ENCODE results near the gene TNRC18.
"Not testable (repeated sequence)": the region's sequence is repeated elsewhere in the genome, so short reads cannot be mapped to it uniquely, and the experiment has no call there.

Gene TNRC18

DNA sequence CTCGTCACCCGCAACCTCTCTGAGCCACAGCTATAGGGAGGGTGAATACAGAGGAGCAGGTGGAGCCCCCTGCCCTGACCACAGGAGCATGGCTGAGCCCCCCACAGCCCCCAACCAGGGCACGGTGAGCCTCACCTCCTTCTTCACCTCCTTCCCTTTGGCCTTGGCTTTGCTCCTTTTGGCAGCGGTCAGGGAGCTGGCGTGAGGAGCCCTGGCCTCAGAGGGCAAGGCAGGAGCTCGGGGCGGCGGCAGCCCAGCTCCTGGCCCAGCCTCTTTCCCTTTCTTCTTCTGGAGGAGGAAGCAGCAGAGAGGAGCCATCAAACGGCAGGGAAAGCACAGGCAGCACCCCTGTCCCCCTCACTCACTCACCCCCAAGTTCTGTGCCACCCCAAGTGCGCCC lies 98.7 kb downstream of the TNRC18 start:
- Histone ChIP-seq H3K4me1 (no peaks in the 10 kb centered on the region; the same call in 1 of the 2 replicates), H3K27me3 (no peaks in the 10 kb centered on the region), H3K36me3 (no peaks in the 10 kb centered on the region), H3K4me3 (ENCODE audit: low read depth, low read length) (no peak overlapping the region), H3K9me3 (no peaks in the 10 kb centered on the region)
- no peak for DNase-seq
- TF ChIP-seq CTCF (IDR thresholded peaks at IDR 0.05; ENCODE audit: low read depth, low read length), result no peak

GRCh38 chr7:5323800-5324781 lies 99.5 kb downstream of the TNRC18 start:
- H3K4me1 ChIP-seq; H3K9me3 ChIP-seq; H3K4me3 ChIP-seq (ENCODE audit: low read depth, low read length); H3K36me3 ChIP-seq; H3K27me3 ChIP-seq; DNase-seq: not testable (repeated sequence)

DNA sequence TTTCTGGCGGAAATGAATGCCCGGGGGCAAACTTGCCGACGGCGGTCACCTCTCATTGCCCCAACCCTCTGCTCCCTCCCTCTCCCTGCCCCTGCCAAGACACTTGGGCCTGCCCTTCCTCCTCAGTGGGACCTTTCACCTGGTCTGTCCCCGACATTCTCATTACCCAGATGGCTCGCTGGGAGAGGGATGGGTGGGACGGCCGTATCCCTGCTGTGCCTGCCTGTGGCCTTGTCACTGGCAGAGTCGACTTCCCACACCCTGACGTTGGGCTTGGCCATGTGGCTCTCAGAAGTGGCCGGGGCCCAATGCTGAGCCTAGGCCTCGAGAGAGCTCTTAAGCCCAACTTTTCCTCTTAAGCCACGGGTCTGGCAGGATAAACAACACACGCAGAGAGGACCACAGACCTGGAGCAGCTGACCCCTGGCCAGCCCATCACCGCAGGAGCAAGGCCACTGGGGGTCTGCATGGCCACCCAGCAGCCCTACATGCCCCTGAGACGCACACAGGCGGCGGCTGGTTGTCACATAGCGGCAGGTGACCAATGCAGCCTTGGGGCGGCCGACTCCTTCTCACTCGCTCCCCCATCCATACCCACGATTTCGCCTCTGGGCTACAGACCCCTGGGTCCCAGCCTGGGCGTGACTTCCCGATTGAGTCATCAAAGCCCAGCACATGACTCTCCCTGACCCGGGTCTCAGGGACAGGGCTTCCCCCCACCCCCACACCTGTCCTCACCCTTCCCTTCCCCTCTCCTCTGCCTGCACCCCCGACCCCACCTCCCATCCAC lies 100.8 kb downstream of the TNRC18 start:
- DNase-seq, result no peak
- Histone ChIP-seq H3K36me3 (no peaks in the 10 kb centered on the region), H3K27me3 (no peaks in the 10 kb centered on the region), H3K4me3 (ENCODE audit: low read depth, low read length) (no peak overlapping the region), H3K4me1 (no peaks in the 10 kb centered on the region; the same call in 1 of the 2 replicates), H3K9me3 (no peaks in the 10 kb centered on the region)
- TF ChIP-seq CTCF (IDR thresholded peaks at IDR 0.05; ENCODE audit: low read depth, low read length), result no peak

- no peak for DNase-seq
- no peaks in the 10 kb centered on the region for H3K9me3 ChIP-seq
- H3K4me1 ChIP-seq, result no peaks in the 10 kb centered on the region
- TF ChIP-seq CTCF (IDR thresholded peaks at IDR 0.05; ENCODE audit: low read depth, low read length), result no peak
- H3K4me3 ChIP-seq (ENCODE audit: low read depth, low read length), result no peak overlapping the region
- H3K36me3 ChIP-seq, result no peaks in the 10 kb centered on the region
- H3K27me3 ChIP-seq, result no peaks in the 10 kb centered on the region
These were observed 102.7 kb downstream of the TNRC18 start for GRCh38 chr7:5320802-5321396.

GRCh38 chr7:5320391-5320790 lies 103.2 kb downstream of the TNRC18 start:
- Histone ChIP-seq H3K36me3 (no peaks in the 10 kb centered on the region), H3K9me3 (no peaks in the 10 kb centered on the region), H3K4me3 (ENCODE audit: low read depth, low read length) (no peak overlapping the region), H3K4me1 (no peaks in the 10 kb centered on the region), H3K27me3 (no peaks in the 10 kb centered on the region)
- TF ChIP-seq CTCF (IDR thresholded peaks at IDR 0.05; ENCODE audit: low read depth, low read length), result no peak
- no peak for DNase-seq

- not testable (repeated sequence) for H3K4me1 ChIP-seq; H3K4me3 ChIP-seq (ENCODE audit: low read depth, low read length); H3K9me3 ChIP-seq; H3K27me3 ChIP-seq; H3K36me3 ChIP-seq; DNase-seq
These were observed 105.0 kb downstream of the TNRC18 start for GRCh38 chr7:5318613-5319012.

Data from BE2C (cell line).